T-helper 1 cell treated with Interleukin-12 subunit alpha and Interleukin-12 subunit beta and Interleukin-4 antibody, amounts not matched to agents 30 μg/mL and 1 μg/mL, for 36 hours (primary cell): Measurements from ENCODE around the gene CSGALNACT2.

ENCODE experiments used
- H3K27ac Mint-ChIP-seq: one replicate; pipeline ENCODE4 v1.8.0; 2021; ENCODE audit warnings: mild to moderate bottlenecking, mixed read lengths
- H3K27me3 Mint-ChIP-seq: one replicate; pipeline ENCODE4 v1.8.0; 2021; ENCODE audit warnings: low read depth, mixed read lengths
- H3K36me3 Mint-ChIP-seq: one replicate; pipeline ENCODE4 v1.8.0; 2021; ENCODE audit warnings: low read depth, mixed read lengths
- H3K4me1 Mint-ChIP-seq: one replicate; pipeline ENCODE4 v1.8.0; 2021; ENCODE audit warnings: low read depth, mixed read lengths
- H3K4me3 Mint-ChIP-seq: one replicate; pipeline ENCODE4 v1.8.0; 2021; ENCODE audit warnings: mild to moderate bottlenecking, moderate library complexity, mixed read lengths
- H3K9me3 Mint-ChIP-seq: one replicate; pipeline ENCODE4 v1.8.0; 2021; ENCODE audit warnings: mixed read lengths

The CSGALNACT2 gene

DNA sequence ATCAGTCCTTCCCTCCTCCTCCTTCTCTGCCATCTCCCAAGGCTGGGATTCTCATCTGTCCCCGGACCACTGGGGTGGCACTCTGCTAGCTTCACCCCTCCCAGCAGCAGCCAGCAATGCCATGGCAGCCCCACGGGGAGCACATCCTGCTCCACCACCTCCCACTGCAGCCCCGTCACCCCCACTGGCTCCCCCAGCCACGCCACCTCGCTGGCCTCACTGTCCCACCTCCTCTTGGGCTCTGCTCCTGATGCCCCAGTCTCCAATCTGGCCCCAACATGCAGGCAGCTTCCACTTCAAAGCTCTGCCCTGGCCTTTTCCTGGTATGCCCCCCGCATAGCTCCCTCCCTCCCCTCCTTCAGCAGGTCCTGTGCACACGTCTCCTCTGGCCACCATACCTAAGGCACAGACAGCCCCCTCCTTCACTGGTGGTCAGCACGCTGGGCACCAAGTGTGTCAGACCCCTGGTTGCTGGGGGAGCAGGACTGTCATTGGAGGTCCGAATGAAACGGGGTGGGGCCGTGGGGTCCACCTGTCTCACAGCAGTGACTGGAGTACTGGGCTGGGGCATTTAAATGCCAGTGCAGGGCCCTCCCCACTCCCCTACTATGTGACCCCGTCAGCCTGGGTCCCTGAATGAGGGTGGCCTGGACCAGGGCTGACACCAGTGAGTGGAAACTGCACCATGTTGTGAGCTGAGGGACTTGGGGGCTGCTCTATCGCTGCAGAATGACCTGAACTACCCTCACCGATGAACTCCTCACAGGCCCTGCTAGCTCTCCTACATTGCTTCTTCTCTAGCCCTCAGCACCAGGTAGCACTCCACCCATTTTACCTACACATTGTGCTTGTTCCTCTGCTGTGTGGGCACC, 89.9 kb downstream of the CSGALNACT2 start:
- no peaks in the 10 kb centered on the region for H3K9me3 Mint-ChIP-seq
- H3K27me3 Mint-ChIP-seq = peaks cover 53% of the 10 kb centered on the region
- no peak overlapping the region for H3K27ac Mint-ChIP-seq
- H3K4me3 Mint-ChIP-seq = peak overlapping the region; percentile 58
- no peaks in the 10 kb centered on the region for H3K36me3 Mint-ChIP-seq
- H3K4me1 Mint-ChIP-seq = peaks cover 20% of the 10 kb centered on the region

DNA sequence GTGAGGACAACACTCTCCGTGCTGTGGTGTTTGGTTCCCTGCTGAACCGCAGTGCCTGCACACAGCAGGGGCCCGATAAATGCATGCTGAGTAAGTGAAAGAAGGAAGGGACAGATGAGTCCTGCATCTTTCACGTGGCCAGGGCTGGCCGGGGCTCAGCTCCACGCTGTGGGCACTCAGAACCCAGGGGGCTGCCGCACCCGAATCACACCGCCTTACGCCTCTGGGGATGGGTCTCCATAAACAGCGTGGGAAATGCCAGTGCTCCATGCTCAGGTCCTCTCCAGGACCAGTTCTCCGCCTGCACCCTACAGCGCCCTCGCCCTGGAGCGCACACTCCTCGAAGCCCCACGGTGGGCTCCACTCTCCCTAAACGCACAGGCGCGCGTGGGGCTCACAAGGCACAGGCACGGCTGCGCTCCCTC, 90.5 kb downstream of the CSGALNACT2 start:
- H3K36me3 Mint-ChIP-seq = no peaks in the 10 kb centered on the region
- no peak overlapping the region for H3K27ac Mint-ChIP-seq
- H3K9me3 Mint-ChIP-seq = no peaks in the 10 kb centered on the region
- H3K4me3 Mint-ChIP-seq = peak overlapping the region; percentile 58
- peaks cover 53% of the 10 kb centered on the region for H3K27me3 Mint-ChIP-seq
- H3K4me1 Mint-ChIP-seq = peaks cover 20% of the 10 kb centered on the region

GRCh38 chr10:43229208-43230061, 91.2 kb downstream of the CSGALNACT2 start:
- peaks cover 20% of the 10 kb centered on the region for H3K4me1 Mint-ChIP-seq
- H3K27me3 Mint-ChIP-seq = peaks cover 53% of the 10 kb centered on the region
- no peak overlapping the region for H3K27ac Mint-ChIP-seq

GRCh38 chr10:43230101-43230908, 92.1 kb downstream of the CSGALNACT2 start:
- Mint-ChIP-seq H3K9me3 (no peaks in the 10 kb centered on the region), H3K4me1 (peaks cover 18% of the 10 kb centered on the region), H3K27me3 (peaks cover 47% of the 10 kb centered on the region), H3K36me3 (no peaks in the 10 kb centered on the region), H3K27ac (no peak overlapping the region), H3K4me3 (no peak overlapping the region)

More at GRCh38 chr10:43229208-43230061, 91.2 kb downstream of the CSGALNACT2 start:
- no peaks in the 10 kb centered on the region for H3K9me3 Mint-ChIP-seq
- no peaks in the 10 kb centered on the region for H3K36me3 Mint-ChIP-seq
- H3K4me3 Mint-ChIP-seq = peak overlapping the region; percentile 58

GRCh38 chr10:43230909-43231522, 92.8 kb downstream of the CSGALNACT2 start:
- no peaks in the 10 kb centered on the region for H3K36me3 Mint-ChIP-seq
- H3K4me1 Mint-ChIP-seq = peaks cover 18% of the 10 kb centered on the region
- H3K4me3 Mint-ChIP-seq = peak overlapping the region; percentile 26
- H3K9me3 Mint-ChIP-seq = no peaks in the 10 kb centered on the region
- no peak overlapping the region for H3K27ac Mint-ChIP-seq
- H3K27me3 Mint-ChIP-seq = peaks cover 43% of the 10 kb centered on the region

- no peaks in the 10 kb centered on the region for H3K36me3 Mint-ChIP-seq
- no peaks in the 10 kb centered on the region for H3K9me3 Mint-ChIP-seq
- H3K27ac Mint-ChIP-seq = no peak overlapping the region
- peaks cover 18% of the 10 kb centered on the region for H3K4me1 Mint-ChIP-seq
- peaks cover 41% of the 10 kb centered on the region for H3K27me3 Mint-ChIP-seq
- peak overlapping the region; percentile 26 for H3K4me3 Mint-ChIP-seq
Measured at GRCh38 chr10:43231523-43232078, 93.4 kb downstream of the CSGALNACT2 start.

DNA sequence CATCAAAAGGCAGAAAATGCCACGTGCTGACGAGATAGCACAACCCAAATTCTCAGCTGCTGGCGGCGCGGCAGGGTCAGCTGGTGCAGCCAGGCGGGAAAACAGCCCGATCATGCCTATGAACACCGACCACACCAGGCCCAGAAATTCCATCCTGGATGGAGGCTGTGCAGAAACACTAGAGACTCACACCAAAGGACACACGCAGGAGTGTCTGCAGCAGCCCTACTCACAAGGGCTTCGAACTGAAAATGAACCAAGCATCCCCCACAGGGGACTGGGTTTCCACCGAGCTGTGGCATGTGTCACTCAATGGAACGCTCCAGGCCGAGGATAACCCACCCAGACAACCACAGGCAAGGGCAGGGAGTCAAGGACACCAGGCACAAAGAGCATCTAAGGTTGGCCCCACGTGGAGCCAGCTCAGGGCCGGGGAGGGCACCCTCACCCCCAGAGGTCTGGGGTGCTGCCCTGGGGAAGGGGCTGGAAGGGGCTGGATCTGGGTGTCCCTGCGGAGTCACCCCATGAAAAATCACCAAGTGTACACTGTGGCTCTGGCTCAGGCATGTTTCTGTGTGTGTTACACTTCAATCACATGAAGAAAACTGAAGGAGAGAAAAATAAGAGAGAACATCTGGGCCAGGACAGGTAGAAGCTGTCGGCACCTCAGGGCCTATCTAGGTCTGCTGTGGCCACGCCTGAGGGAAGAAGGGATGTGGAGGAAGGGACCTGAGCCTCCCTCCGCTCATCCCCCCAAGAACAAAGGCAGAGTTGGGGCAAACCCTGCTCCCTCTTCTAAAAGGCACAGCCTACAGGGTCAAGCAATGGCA, 95.6 kb downstream of the CSGALNACT2 start:
- Mint-ChIP-seq H3K36me3 (no peaks in the 10 kb centered on the region), H3K9me3 (no peaks in the 10 kb centered on the region), H3K27ac (no peak overlapping the region), H3K4me3 (no peak overlapping the region), H3K4me1 (peaks cover 14% of the 10 kb centered on the region), H3K27me3 (peaks cover 24% of the 10 kb centered on the region)

- H3K4me1 Mint-ChIP-seq = peaks cover 12% of the 10 kb centered on the region
- H3K27ac Mint-ChIP-seq = no peak overlapping the region
- H3K4me3 Mint-ChIP-seq = no peak overlapping the region
- H3K27me3 Mint-ChIP-seq = peaks cover 27% of the 10 kb centered on the region
- no peaks in the 10 kb centered on the region for H3K36me3 Mint-ChIP-seq
- peaks cover 5% of the 10 kb centered on the region for H3K9me3 Mint-ChIP-seq
Measured at GRCh38 chr10:43234471-43235041, 96.3 kb downstream of the CSGALNACT2 start.
